Measurements from ENCODE around the gene GLB1L.

GRCh38 chr2:219205981-219206327, 39.3 kb downstream of the GLB1L start:
- TF ChIP-seq POLR2AphosphoS5 (IDR thresholded peaks at IDR 0.05): no peak
- TF ChIP-seq POLR2A (IDR thresholded peaks at IDR 0.05): no peak
- no peak for TF ChIP-seq CTCF (IDR thresholded peaks at IDR 0.05)
- no peak for TF ChIP-seq EP300 (IDR thresholded peaks at IDR 0.05)
